ENCODE results near the gene LRRC43.
"Not testable (repeated sequence)": the region's sequence is repeated elsewhere in the genome, so short reads cannot be mapped to it uniquely, and the experiment has no call there.

Gene LRRC43

DNA sequence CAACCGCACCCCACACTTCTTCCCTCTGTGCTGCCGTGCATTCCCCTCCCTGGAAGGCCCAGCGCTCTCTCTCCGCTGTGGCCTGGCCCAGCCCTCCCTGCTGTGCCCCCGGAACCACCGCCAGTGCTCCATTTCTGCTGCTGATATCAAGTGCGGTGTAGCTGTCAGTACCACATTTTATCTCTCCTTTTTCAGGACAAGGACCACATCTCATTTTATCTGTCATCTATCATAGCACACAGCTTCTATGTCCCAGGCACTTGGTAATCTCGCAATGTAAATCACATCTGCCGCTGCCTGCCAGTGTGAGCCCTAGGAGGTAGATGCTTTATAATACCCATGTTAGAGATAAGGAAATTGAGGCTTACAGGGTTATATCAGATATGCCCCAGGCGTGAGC lies 27.2 kb upstream of the LRRC43 start:
- DNase-seq (ENCODE audit: low spot score), result no peak

DNA sequence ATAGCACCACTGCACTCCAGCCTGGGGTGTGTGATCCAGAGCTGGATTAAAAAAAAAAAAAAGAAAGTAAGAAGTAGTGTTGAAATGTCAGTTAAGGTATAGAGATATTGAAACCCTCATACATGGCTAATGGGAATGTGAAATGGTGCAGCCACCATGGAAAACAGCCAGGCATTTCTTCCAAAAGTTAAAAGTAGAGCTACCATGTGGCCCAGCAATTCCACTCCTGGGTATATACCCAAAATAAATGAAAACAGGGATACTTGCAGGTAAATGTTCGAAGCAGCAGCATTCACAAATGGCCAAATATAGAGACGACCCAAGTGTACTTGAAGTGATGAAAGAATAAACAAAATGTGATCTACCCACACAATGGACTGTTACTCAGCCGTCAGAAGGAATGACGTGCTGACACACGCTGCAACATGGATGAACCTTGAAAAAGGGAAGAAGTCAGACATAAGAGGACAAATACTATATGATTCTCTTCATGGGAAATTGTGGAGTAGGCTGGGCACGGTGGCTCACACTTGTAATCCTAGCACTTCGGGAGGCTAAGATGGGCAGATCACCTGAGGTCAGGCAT lies 24.1 kb upstream of the LRRC43 start:
- DNase-seq (ENCODE audit: low spot score), result no peak

- no peak for DNase-seq (ENCODE audit: low spot score)
Measured at GRCh38 chr12:122159882-122160281, 23.0 kb upstream of the LRRC43 start.

DNA sequence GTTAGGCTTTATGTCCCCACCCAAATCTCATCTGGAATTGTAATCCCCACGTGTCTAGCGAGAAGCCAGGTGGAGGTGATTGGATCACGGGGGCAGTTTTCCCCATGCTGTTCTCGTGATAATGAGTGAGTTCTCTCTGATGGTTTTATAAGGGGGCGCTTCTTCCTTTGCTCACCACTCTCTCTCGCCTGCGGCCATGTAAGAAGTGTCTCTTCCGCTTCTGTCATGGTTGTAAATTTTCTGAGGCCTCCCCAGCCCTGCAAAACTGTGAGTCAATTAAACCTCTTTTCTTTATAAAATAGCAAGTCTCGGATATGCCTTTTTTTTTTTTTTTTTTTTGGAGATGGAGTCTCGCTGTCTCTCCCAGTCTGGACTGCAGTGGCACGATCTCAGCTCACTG lies 22.2 kb upstream of the LRRC43 start:
- no peak for DNase-seq (ENCODE audit: low spot score)

- no peak for DNase-seq (ENCODE audit: low spot score)
Measured at GRCh38 chr12:122161682-122162081, 21.2 kb upstream of the LRRC43 start.

GRCh38 chr12:122162976-122163375 lies 19.9 kb upstream of the LRRC43 start:
- no peak for DNase-seq (ENCODE audit: low spot score)

DNA sequence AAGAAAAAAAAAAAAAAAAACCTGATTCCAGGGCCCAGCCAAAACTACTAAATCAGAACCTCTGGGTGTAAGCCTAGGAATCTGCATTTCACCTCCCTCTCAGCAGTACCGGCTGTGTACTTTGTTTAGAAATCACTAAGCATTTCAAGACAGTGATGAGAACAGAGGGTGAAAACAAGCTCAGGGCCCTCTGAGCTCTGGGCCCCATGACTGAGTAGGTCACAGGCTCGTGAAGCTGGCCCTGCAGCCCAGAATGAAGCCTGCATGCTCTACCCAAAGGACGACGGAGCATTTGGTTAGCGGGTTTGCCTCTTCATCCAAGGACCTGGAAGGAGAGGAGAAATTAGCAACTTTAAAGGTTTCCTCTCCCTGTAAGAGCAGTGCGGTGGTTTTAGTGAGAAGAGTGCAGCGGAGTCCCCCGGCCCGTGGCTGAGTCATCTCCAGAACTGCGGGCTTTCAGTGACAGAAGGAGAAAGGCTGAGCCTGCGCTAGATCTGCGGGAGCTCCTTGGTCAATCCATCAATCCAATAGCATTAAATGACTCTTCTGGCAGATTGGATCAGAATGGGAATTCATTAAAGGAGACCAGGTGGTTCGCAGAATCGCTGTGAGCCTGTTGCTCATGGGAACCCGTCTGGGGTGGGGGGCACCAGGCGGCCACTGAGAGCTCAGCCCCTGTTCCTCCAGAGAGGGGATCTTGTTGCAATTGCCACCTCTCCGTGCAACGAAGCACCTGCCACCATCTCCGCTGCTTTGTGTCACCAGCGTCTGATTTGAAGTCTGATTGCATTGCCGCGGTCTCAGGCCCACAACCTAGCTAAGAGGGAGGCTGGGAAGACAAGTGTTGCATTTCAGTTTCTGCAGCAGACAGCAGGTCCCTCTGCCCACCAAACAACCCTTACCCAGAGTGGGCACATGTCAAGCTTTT lies 16.2 kb upstream of the LRRC43 start:
- no peak for DNase-seq (ENCODE audit: low spot score)

GRCh38 chr12:122167356-122167925 lies 15.5 kb upstream of the LRRC43 start:
- DNase-seq (ENCODE audit: low spot score), result no peak

DNA sequence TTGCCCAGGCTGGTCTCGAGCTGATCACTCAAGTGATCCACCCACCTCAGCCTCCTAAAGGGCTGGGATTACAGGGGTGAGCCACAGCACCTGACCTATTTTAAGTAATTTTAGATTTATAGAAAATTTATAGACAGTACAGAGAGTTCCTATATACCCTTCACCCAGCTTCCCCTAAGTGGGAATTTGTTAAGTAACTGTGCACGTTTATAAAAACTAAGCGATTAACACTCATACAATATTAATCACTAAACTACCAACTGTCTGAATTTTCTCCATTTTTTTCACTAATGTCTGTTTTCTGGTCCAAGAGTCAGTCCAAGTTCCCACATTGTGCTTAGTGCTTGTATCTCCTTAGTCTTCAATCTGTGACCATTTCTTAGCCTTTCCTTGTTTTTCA lies 14.4 kb upstream of the LRRC43 start:
- no peak for DNase-seq (ENCODE audit: low spot score)

DNA sequence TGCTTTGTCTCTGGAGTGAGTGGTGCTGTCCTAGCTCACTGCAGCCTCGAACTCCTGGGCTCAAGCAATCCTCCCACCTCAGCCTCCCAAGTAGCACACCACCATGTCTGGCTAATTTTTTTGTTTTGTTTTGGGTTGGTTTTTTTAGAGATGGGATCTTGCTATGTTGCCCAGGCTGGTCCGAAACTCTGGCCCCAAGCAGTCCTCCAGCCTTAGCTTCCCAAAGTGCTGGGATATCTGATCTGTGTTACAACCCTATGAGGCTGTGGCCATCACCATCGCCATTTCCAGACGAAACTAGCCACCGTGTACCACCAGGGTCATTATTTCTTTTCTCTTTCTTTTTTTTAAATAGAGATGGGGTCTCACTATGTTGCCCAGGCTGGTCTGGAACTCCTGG lies 11.5 kb upstream of the LRRC43 start:
- DNase-seq (ENCODE audit: low spot score), result no peak

DNA sequence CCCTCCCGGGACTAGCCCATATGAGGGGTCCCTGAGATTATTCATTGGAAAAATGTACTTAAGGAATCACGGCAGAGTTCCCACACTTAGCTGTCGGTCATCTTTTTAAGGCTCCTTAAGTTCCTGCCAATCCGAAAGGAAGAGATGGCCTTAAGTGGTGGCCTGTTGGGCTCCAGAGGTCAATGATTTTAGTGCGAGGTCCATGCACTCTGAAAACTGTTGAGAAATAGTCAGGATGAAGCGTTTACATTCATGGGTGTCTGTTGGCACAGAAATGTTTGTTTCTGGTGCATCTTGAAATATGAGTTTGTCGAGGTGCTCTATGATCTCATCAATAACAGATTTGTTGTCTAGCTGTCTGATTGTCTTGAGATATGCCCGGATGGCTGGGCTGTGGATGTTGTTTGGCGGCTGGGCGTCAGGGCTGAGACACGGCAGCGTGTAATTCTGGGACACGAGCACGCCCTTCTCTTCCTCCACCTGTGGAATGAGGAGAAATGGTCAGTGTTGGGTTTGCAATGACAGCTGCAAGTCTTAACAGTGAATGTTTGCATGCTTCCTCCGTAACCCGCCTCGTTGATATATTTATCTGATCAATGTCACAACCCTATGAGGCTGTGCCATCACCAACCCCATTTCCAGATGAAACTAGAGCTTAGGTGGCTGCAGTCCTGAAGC lies 10.5 kb upstream of the LRRC43 start:
- DNase-seq (ENCODE audit: low spot score), result no peak

GRCh38 chr12:122174155-122174845 lies 8.6 kb upstream of the LRRC43 start, which contains the start of gene IL31:
Gene IL31, minus strand, starts transcription at chr12:122174221. Its CDS starts 49 bp downstream, at chr12:122174172.
- DNase-seq (ENCODE audit: low spot score), result no peak

- not testable (repeated sequence) for DNase-seq (ENCODE audit: low spot score)
Measured at GRCh38 chr12:122176473-122176872, 6.5 kb upstream of the LRRC43 start.

DNA sequence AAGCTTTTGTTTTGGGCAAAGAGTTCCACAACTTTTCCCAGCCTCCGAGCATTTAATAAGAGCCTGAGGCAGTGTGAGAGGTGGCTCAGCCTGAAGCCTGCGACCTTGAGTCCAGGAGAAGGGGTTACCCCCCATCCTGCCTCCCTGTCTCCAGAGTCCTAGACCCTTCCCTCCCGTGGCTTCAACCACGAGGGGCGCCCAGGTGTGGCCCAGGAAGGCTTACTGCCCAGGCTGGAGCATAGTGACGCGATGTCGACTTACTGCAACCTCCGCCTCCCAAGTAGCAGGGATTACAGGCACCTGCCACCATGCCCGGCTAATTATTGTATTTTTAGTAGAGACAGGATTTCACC lies 641 bp downstream of the LRRC43 start:
- no peak for DNase-seq (ENCODE audit: low spot score)

GRCh38 chr12:122184517-122184916 lies 1.6 kb downstream of the LRRC43 start:
- no peak for DNase-seq (ENCODE audit: low spot score)

DNA sequence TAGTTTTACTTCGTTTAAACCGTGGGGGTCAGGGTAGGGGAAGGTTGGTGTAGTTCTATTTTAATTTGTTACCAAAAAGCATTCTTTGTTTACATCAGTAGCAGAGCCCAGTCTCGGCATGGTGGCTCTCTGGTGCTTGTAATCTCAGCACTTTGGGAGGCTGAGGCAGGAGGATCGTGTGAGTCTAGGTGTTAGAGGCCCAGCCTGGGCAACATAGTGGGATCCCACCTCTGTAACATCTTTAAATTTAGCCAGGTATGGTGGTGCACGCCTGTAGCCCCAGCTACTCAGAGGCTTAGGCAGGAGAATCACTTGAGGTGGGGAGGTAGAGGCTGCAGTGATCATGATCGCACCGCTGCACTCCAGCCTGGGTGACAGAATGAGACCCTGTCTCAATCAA lies 2.2 kb downstream of the LRRC43 start:
- no peak for DNase-seq (ENCODE audit: low spot score)

GRCh38 chr12:122185494-122186082 lies 2.7 kb downstream of the LRRC43 start:
- DNase-seq (ENCODE audit: low spot score), result no peak

DNA sequence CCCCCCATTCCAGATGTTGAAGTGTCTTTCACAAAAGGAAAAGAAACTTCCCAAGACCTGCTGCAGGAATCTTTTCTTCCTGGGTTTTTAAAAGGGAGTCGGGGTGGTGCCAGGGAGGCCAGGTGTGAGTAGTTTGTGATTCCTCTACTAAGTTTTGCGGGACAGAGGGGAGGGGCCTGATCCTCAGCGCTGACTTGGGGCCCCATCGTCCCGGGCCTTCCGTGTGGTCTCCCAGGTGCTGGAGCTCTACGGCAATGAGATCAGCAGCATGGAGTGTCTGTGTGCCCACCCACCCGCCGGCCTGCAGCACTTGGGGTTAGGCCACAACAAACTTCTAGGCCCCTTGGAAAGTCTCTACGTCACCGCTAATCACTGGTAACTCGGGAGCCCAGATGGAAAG lies 4.5 kb downstream of the LRRC43 start:
- no peak for DNase-seq (ENCODE audit: low spot score)

GRCh38 chr12:122189626-122190475 lies 6.9 kb downstream of the LRRC43 start:
- DNase-seq (ENCODE audit: low spot score), result no peak

- DNase-seq (ENCODE audit: low spot score), result peak; percentile 58
Measured at GRCh38 chr12:122190842-122191668, 8.1 kb downstream of the LRRC43 start.
